Spleen (tissue), 11 donors: ENCODE results near the gene PLPP1. TPM values are rescaled to one million over a fixed set of nuclear protein-coding genes. Genes with fewer than 3 reads are reported as not detected.
A peak's percentile ranks its signal among the peaks of the same experiment; 100 is the strongest.
"Not testable (repeated sequence)": the region's sequence is repeated elsewhere in the genome, so short reads cannot be mapped to it uniquely, and the experiment has no call there.

ENCODE experiments used
- DNase-seq: peaks from one replicate; pipeline ENCODE4 v3.0.0-alpha.2; 2020
- H3K27ac ChIP-seq, 8 donors: fragments of 200-600 bp; sonication (generic) in 7 of 8; 1 replicate in 4 of 8; 2 replicates in 4 of 8; pipeline versions ENCODE4 v1.5.0 to v1.8.0; 2016 to 2021; ENCODE audit warnings: inconsistent platforms in 4 of 8, mild to moderate bottlenecking in 4 of 8, moderate library complexity in 1 of 8
- H3K27me3 ChIP-seq, 7 donors: fragments of 200-600 bp; sonication (generic) in 6 of 7; replicated peaks in 1 of 7; 1 replicate in 4 of 7; 2 replicates in 3 of 7; pipeline versions ENCODE4 v1.5.0 to v1.8.0; 2016 to 2021; ENCODE audit warnings: inconsistent platforms in 3 of 7, mild to moderate bottlenecking in 1 of 7
- H3K36me3 ChIP-seq, 6 donors: fragments of 200-600 bp; sonication (generic) in 5 of 6; 1 replicate in 4 of 6; 2 replicates in 2 of 6; pipeline versions ENCODE4 v1.5.0 to v1.8.0; 2016 to 2021; ENCODE audit warnings: inconsistent platforms in 2 of 6
- H3K4me1 ChIP-seq, 6 donors: fragments of 200-600 bp; sonication (generic) in 5 of 6; 1 replicate in 3 of 6; 2 replicates in 3 of 6; pipeline versions ENCODE4 v1.5.0 to v1.8.0; 2016 to 2021; ENCODE audit warnings: inconsistent platforms in 3 of 6
- H3K4me3 ChIP-seq, 8 donors: fragments of 200-600 bp; sonication (generic) in 7 of 8; 1 replicate in 4 of 8; 2 replicates in 4 of 8; pipeline versions ENCODE4 v1.5.0 to v1.8.0; 2016 to 2021; ENCODE audit warnings: inconsistent platforms in 4 of 8, mild to moderate bottlenecking in 4 of 8, moderate library complexity in 2 of 8
- H3K9me3 ChIP-seq, 8 donors: fragments of 200-600 bp; sonication (generic) in 7 of 8; 1 replicate in 4 of 8; 2 replicates in 4 of 8; pipeline versions ENCODE4 v1.5.0 to v1.8.0; 2016 to 2021; ENCODE audit warnings: inconsistent platforms in 4 of 8
- POLR2A ChIP-seq, 3 donors: fragments of 450-650 bp; IDR thresholded peaks; one replicate each; pipeline ENCODE4 v1.5.1; 2017; ENCODE audit warnings: antibody characterized with exemption in 3 of 3, mild to moderate bottlenecking in 1 of 3
- POLR2AphosphoS5 ChIP-seq, 3 donors: sonication (generic); formaldehyde crosslinking; IDR thresholded peaks; one replicate each; pipeline ENCODE4 v1.5.1; 2017; ENCODE audit warnings: antibody characterized with exemption in 3 of 3
- WGBS, 5 donors: extraction: QIAGEN DNeasy Blood & Tissue Kit in 3 of 5; methylation state at CpG; one replicate each; pipeline versions ENCODE4 v1.1.5 to v1.1.7; 2013 to 2018; 5-methylcytosine and 5-hydroxymethylcytosine counted together
- intact Hi-C: fragments of 100-400 bp; cut with DNase I; formaldehyde crosslinking; loops from one replicate; pipeline ENCODE4 v1.15.0; 2023; ENCODE audit warnings: low total_unique reads
- polyA plus RNA-seq, 3 donors: library from polyadenylated mRNA; stranded (reverse); fragments of 200-250 nt; gene quantifications; one replicate each; pipeline ENCODE4 v1.2.1, GENCODE V29; 2013
- total RNA-seq, 7 donors: library from RNA; depleted of rRNA in 3 of 7; stranded (reverse); fragments of >200 nt in 3 of 7; fragmentation: NEBNext Ultra II Directional in 4 of 7; extraction: Animal tissue kit (Norgen Biotek cat#: 25700) in 4 of 7; gene quantifications; one replicate each; pipeline versions ENCODE4 v1.1.0 to v1.2.1, GENCODE V29; 2016 to 2021
- TF ChIP-seq, protein P1 (sequence below), 11 experiments: fragments of 200-600 bp in 7 of 11; fragments of 450-650 bp in 4 of 11; sonication (generic) in 4 of 11; IDR thresholded peaks in 8 of 11; conservative IDR thresholded peaks in 3 of 11; 1 replicate in 7 of 11; 2 replicates in 4 of 11; pipeline versions ENCODE4 v1.4.0 to v1.8.0; 2016 to 2021; ENCODE audit warnings: antibody characterized with exemption in 11 of 11, inconsistent platforms in 4 of 11, mild to moderate bottlenecking in 1 of 11
- donor health status: healthy with polysubstance abuse.
- donor health status: DM: no; HTN: no; CAD: no; lungs with moderate emphysema.
- donor health status: DM: no; HTN: no; CAD: no.
- donor health status: Bipolar disorder and iron deficiency.
- donor health status: healthy.
- donor health status: DM: no; HTN: no; CAD: no.
- donor health status: DM: yes; HTN: yes; CAD: no.

PLPP1 gene
- total and polyA plus RNA-seq, 10 donors: 17.0 to 95.5 (median 39.2) TPM

- no peak for DNase-seq
- Histone ChIP-seq H3K9me3 (no peaks in the 10 kb centered on the region), H3K27me3 (no peaks in the 10 kb centered on the region), H3K27ac (peak overlapping the region in 2 of 8 donors; percentile 4 to 17), H3K36me3 (no peaks in the 10 kb centered on the region), H3K4me1 (peaks cover under 1 to 34% (median 19%) of the 10 kb centered on the region in 6 donors), H3K4me3 (no peak overlapping the region)
- TF ChIP-seq POLR2AphosphoS5 (IDR thresholded peaks at IDR 0.05) (no peak), POLR2A (IDR thresholded peaks at IDR 0.05) (no peak)
- TF ChIP-seq, protein P1, sequence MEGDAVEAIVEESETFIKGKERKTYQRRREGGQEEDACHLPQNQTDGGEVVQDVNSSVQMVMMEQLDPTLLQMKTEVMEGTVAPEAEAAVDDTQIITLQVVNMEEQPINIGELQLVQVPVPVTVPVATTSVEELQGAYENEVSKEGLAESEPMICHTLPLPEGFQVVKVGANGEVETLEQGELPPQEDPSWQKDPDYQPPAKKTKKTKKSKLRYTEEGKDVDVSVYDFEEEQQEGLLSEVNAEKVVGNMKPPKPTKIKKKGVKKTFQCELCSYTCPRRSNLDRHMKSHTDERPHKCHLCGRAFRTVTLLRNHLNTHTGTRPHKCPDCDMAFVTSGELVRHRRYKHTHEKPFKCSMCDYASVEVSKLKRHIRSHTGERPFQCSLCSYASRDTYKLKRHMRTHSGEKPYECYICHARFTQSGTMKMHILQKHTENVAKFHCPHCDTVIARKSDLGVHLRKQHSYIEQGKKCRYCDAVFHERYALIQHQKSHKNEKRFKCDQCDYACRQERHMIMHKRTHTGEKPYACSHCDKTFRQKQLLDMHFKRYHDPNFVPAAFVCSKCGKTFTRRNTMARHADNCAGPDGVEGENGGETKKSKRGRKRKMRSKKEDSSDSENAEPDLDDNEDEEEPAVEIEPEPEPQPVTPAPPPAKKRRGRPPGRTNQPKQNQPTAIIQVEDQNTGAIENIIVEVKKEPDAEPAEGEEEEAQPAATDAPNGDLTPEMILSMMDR (IDR thresholded peaks at IDR 0.05 in 8 of 11, conservative IDR thresholded peaks at IDR 0.05 in 3 of 11): no peak
- intact Hi-C loops: no loop called here
- WGBS, 5 donors: 6 to 15% (median 11%) methylated on average over 2 of the region's 2 CpGs
Measured at GRCh38 chr5:55540525-55540924, 5.8 kb upstream of the PLPP1 start.

- TF ChIP-seq POLR2A (IDR thresholded peaks at IDR 0.05) (no peak), POLR2AphosphoS5 (IDR thresholded peaks at IDR 0.05) (no peak)
- TF ChIP-seq, protein P1 (IDR thresholded peaks at IDR 0.05 in 8 of 11, conservative IDR thresholded peaks at IDR 0.05 in 3 of 11): no peak
- Histone ChIP-seq H3K4me1 (peaks cover 4 to 39% (median 23%) of the 10 kb centered on the region in 6 donors), H3K9me3 (no peaks in the 10 kb centered on the region), H3K4me3 (no peak overlapping the region), H3K36me3 (no peaks in the 10 kb centered on the region), H3K27me3 (peaks cover 0 to 3% (median 0%) of the 10 kb centered on the region in 7 donors), H3K27ac (peak overlapping the region in 1 of 8 donors; percentile 17)
- no peak for DNase-seq
- 74 to 90% (median 79%) methylated on average over 1 of the region's 1 CpG for WGBS, 5 donors
- intact Hi-C loops: no loop called here
Measured at GRCh38 chr5:55540024-55540423, 5.3 kb upstream of the PLPP1 start.

DNA sequence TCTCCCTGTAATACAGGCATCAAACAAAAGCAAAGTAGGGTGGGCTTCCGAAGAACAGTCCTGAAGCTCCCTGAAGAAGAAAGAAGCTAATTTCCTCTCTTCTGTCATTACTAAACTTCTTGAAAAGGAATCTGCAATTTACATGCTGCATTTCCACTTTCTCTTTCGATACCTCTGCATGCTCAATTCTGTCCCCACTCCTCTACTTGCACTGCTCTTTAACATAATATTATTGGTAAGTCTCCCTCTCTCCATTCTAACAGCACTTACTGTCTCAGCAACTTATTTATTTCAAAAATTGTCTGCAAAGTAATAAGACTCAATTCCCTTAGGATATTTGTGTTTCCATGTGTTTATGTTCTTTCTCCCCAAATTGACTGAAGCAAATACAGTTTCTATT, 3.9 kb upstream of the PLPP1 start:
- WGBS, 5 donors: 20 to 30% (median 26%) methylated on average over 2 of the region's 2 CpGs
- Histone ChIP-seq H3K27ac (peak overlapping the region in 7 of 8 donors; percentile 52 to 71 (median 62)), H3K4me3 (peak overlapping the region in 1 of 8 donors; percentile 17), H3K4me1 (peaks cover 4 to 46% (median 29%) of the 10 kb centered on the region in 6 donors), H3K9me3 (no peaks in the 10 kb centered on the region), H3K27me3 (peaks cover 0 to 14% (median 0%) of the 10 kb centered on the region in 7 donors), H3K36me3 (no peaks in the 10 kb centered on the region)
- intact Hi-C loops: no loop called here
- DNase-seq: no peak
- TF ChIP-seq, protein P1 (IDR thresholded peaks at IDR 0.05 in 8 of 11, conservative IDR thresholded peaks at IDR 0.05 in 3 of 11): no peak
- TF ChIP-seq POLR2A (IDR thresholded peaks at IDR 0.05): no peak
- no peak for TF ChIP-seq POLR2AphosphoS5 (IDR thresholded peaks at IDR 0.05)

- WGBS, 5 donors: 91 to 96% (median 93%) methylated on average over 8 of the region's 8 CpGs
- H3K4me3 ChIP-seq, H3K36me3 ChIP-seq, intact Hi-C loops, H3K9me3 ChIP-seq: not testable (repeated sequence)
- H3K27ac ChIP-seq: peak overlapping the region in 2 of 8 donors; percentile 62 to 68
- peak; percentile 31 for DNase-seq
- H3K4me1 ChIP-seq: peaks cover 4 to 56% (median 35%) of the 10 kb centered on the region in 6 donors
- H3K27me3 ChIP-seq: peaks cover 0 to 14% (median 0%) of the 10 kb centered on the region in 7 donors
Measured at GRCh38 chr5:55537315-55537714, 2.6 kb upstream of the PLPP1 start.
